Endothelial cell of umbilical vein (primary cell): Measurements from ENCODE around the gene SYNPO. TPM values are rescaled to one million over a fixed set of nuclear protein-coding genes. Genes with fewer than 3 reads are reported as not detected.

Source experiments
- BruUV-seq: library from RNA; stranded (reverse); fragments of 400-500 nt; replicated peaks from 2 replicates; lab custom pipeline; 2021; lab: Mats Ljungman, UMichigan
- CTCF ChIA-PET: fragments of 300-600, 350-600 bp; sonication (Branson Sonifier 250); formaldehyde crosslinking; loops from one replicate; lab custom pipeline; 2021; ENCODE audit warnings: antibody characterized with exemption, inconsistent platforms; lab: Charles Lee
- POLR2A ChIA-PET: fragments of 300-600, 350-600 bp; sonication (Branson Sonifier 250); formaldehyde crosslinking; loops from one replicate; lab custom pipeline; 2021; ENCODE audit warnings: antibody characterized with exemption, inconsistent platforms; lab: Charles Lee
- DNase-seq: peaks from one replicate; pipeline ENCODE4 v3.0.0-alpha.2; 2011; ENCODE audit warnings: low read depth, low spot score
- FAIRE-seq: peaks from 2 replicates; lab custom pipeline; 2011; peaks lifted over from hg19 to GRCh38; lab: Jason Lieb, UNC
- H2AFZ ChIP-seq: 2 replicates; pipeline ENCODE4 v1.6.0; 2012; ENCODE audit warnings: low read depth, low read length, control low read depth, inconsistent platforms
- H3K27ac ChIP-seq: 2 replicates; pipeline ENCODE4 v1.5.1; 2011; ENCODE audit warnings: low read depth, mild to moderate bottlenecking, control low read depth, low read length, moderate library complexity; ENCODE audit not compliant: insufficient read depth
- H3K27me3 ChIP-seq, 2 experiments: 2 replicates each; pipeline versions ENCODE4 v1.6.0 to v1.6.1; 2011; ENCODE audit warnings: low read length in 2 of 2, mixed read lengths in 1 of 2; ENCODE audit not compliant: control insufficient read depth in 2 of 2, insufficient read depth in 2 of 2
- H3K36me3 ChIP-seq, 2 experiments: 2 replicates in 1 of 2; 3 replicates in 1 of 2; pipeline ENCODE4 v1.5.1; 2011; ENCODE audit warnings: low read length in 2 of 2, mild to moderate bottlenecking in 1 of 2, moderate library complexity in 1 of 2; ENCODE audit not compliant: control insufficient read depth in 2 of 2, insufficient read depth in 2 of 2; ENCODE audit errors: extremely low read depth in 1 of 2
- H3K4me1 ChIP-seq: 3 replicates; pipeline ENCODE4 v1.5.1; 2011; ENCODE audit warnings: mild to moderate bottlenecking, low read length; ENCODE audit not compliant: control insufficient read depth, insufficient read depth; ENCODE audit errors: extremely low read depth
- H3K4me2 ChIP-seq: 2 replicates; pipeline ENCODE4 v1.6.1; 2011; ENCODE audit warnings: low read length, control low read depth, mixed read lengths; ENCODE audit not compliant: insufficient read depth
- H3K4me3 ChIP-seq, 3 experiments: fragments of 200-600 bp in 1 of 3; sonication (generic), shearing (Covaris generic) in 1 of 3; replicated peaks in 1 of 3; 2 replicates each; pipeline ENCODE4 v1.5.1; 2011 to 2016; ENCODE audit warnings: control low read depth in 3 of 3, low read length in 3 of 3, mild to moderate bottlenecking in 2 of 3, inconsistent platforms in 1 of 3, low read depth in 1 of 3, moderate library complexity in 1 of 3; ENCODE audit not compliant: insufficient read depth in 1 of 3
- H3K79me2 ChIP-seq: 2 replicates; pipeline ENCODE4 v1.6.0; 2012; ENCODE audit warnings: low read length, inconsistent platforms; ENCODE audit not compliant: control insufficient read depth, insufficient read depth
- H3K9ac ChIP-seq: replicated peaks from 2 replicates; pipeline ENCODE3; 2011; ENCODE audit warnings: low read length, control low read depth; ENCODE audit not compliant: insufficient read depth; ENCODE audit errors: extremely low read depth
- H3K9me1 ChIP-seq: replicated peaks from 3 replicates; pipeline ENCODE4 v1.6.0; 2011; ENCODE audit warnings: mild to moderate bottlenecking, low read length; ENCODE audit not compliant: control insufficient read depth, insufficient read depth; ENCODE audit errors: extremely low read depth
- H3K9me3 ChIP-seq: replicated peaks from 2 replicates; pipeline ENCODE4 v1.5.1; 2012; ENCODE audit warnings: low read length, inconsistent platforms; ENCODE audit not compliant: control insufficient read depth, insufficient read depth
- H4K20me1 ChIP-seq: replicated peaks from 2 replicates; pipeline ENCODE3; 2011; ENCODE audit warnings: mild to moderate bottlenecking, low read length; ENCODE audit not compliant: control insufficient read depth, insufficient read depth; ENCODE audit errors: extremely low read depth
- CTCF ChIP-seq, 2 donors: IDR thresholded peaks; 1 replicate in 1 of 2; 2 replicates in 1 of 2; pipeline ENCODE4 v1.5.1; 2011; ENCODE audit warnings: low read length in 2 of 2, mild to moderate bottlenecking in 2 of 2, moderate library complexity in 2 of 2, control low read depth in 1 of 2, inconsistent platforms in 1 of 2, low read depth in 1 of 2; ENCODE audit not compliant: insufficient read depth in 1 of 2; ENCODE audit errors: extremely low read depth in 1 of 2
- EZH2 ChIP-seq: IDR thresholded peaks from 2 replicates; pipeline ENCODE4 v1.6.1; 2012; ENCODE audit warnings: borderline replicate concordance, low read depth, mild to moderate bottlenecking, moderate library complexity, low read length, inconsistent platforms; ENCODE audit not compliant: severe bottlenecking
- FOS ChIP-seq: IDR thresholded peaks from 2 replicates; pipeline ENCODE4 v1.6.1; 2011; ENCODE audit warnings: mild to moderate bottlenecking, low read length, moderate library complexity, borderline replicate concordance; ENCODE audit not compliant: insufficient read depth
- GATA2 ChIP-seq: IDR thresholded peaks from 2 replicates; pipeline ENCODE4 v1.7.0; 2011; ENCODE audit warnings: low read depth, mild to moderate bottlenecking, moderate library complexity, mixed read lengths, low read length; ENCODE audit not compliant: insufficient read length, insufficient read depth
- JUN ChIP-seq: IDR thresholded peaks from 2 replicates; pipeline ENCODE4 v1.6.1; 2011; ENCODE audit warnings: borderline replicate concordance, low read depth; ENCODE audit not compliant: insufficient read length, insufficient read depth
- MAX ChIP-seq: IDR thresholded peaks from 2 replicates; pipeline ENCODE4 v1.6.1; 2011; ENCODE audit not compliant: insufficient read depth, insufficient read length
- MYC ChIP-seq: IDR thresholded peaks from one replicate; pipeline ENCODE4 v1.6.1; 2011; ENCODE audit warnings: mild to moderate bottlenecking, low read depth, low read length
- POLR2A ChIP-seq: IDR thresholded peaks from 2 replicates; pipeline ENCODE4 v1.6.1; 2012; ENCODE audit warnings: low read depth, mild to moderate bottlenecking, control low read depth, low read length
- POLR2AphosphoS5 ChIP-seq: IDR thresholded peaks from 2 replicates; pipeline ENCODE4 v1.6.1; 2012; ENCODE audit warnings: low read depth, mild to moderate bottlenecking, control low read depth, low read length, moderate library complexity; ENCODE audit not compliant: insufficient read depth
- dilution Hi-C: fragments of 300-500 bp; cut with MboI; formaldehyde crosslinking; loops from one replicate; pipeline ENCODE4 v1.15.0; 2019; ENCODE audit warnings: low sequenced_read_pairs; ENCODE audit not compliant: extremely low pct_ligation_motif_present
- intact Hi-C: fragments of 100-400 bp; cut with micrococcal nuclease; formaldehyde crosslinking; loops from one replicate; pipeline ENCODE4 v1.10.0; 2022
- polyA plus RNA-seq, 4 experiments: library from polyadenylated mRNA; depleted of rRNA in 3 of 4; stranded (reverse) in 3 of 4; unstranded in 1 of 4; fragments of >200 nt; gene quantifications; 2 replicates each; pipeline versions ENCODE4 v1.2.1 to v1.2.3, GENCODE V29; 2011 to 2012; ENCODE audit warnings: missing spikeins in 1 of 4
- total RNA-seq: library from RNA; stranded (reverse); gene quantifications from 2 replicates; pipeline ENCODE4 v1.2.3, GENCODE V29; 2021

The SYNPO gene
- total and polyA plus RNA-seq, 2 donors (not counting 3 experiments of a cell fraction or from before 2014, with no cell fraction given): 68.4 to 121 TPM

GRCh38 chr5:150604010-150604409 is 36.5 kb upstream of the SYNPO start:
- H3K79me2 ChIP-seq: no peaks in the 10 kb centered on the region
- H3K36me3 ChIP-seq: no peaks in the 10 kb centered on the region
- POLR2A ChIA-PET: no interaction called here
- no peaks in the 10 kb centered on the region for H3K27me3 ChIP-seq
- CTCF ChIA-PET: no interaction called here
- H4K20me1 ChIP-seq: no peaks in the 10 kb centered on the region
- dilution Hi-C loops (no loop called here), intact Hi-C loops (no loop called here)
- H3K4me2 ChIP-seq: no peak overlapping the region
- H3K9me3 ChIP-seq: no peaks in the 10 kb centered on the region
- no peak overlapping the region for H3K4me3 ChIP-seq
- no peak overlapping the region for H3K9ac ChIP-seq
- H2AFZ ChIP-seq: no peak overlapping the region
- DNase-seq: no peak
- no peak for FAIRE-seq
- no peak overlapping the region for H3K27ac ChIP-seq
- no TSS peak for BruUV-seq
- TF ChIP-seq POLR2A (no peak), CTCF (IDR thresholded peaks at IDR 0.05; ENCODE audit: extremely low read depth in 1 of 2, insufficient read depth in 1 of 2, low read depth in 1 of 2, low read length in 2 of 2) (no peak), EZH2 (no peak), MAX (no peak), MYC (no peak), JUN (no peak), GATA2 (no peak), FOS (no peak), POLR2AphosphoS5 (no peak)
- peaks cover 18% of the 10 kb centered on the region for H3K4me1 ChIP-seq
- H3K9me1 ChIP-seq: no peaks in the 10 kb centered on the region
